ENCODE data around the gene PDGFRA.

DNA sequence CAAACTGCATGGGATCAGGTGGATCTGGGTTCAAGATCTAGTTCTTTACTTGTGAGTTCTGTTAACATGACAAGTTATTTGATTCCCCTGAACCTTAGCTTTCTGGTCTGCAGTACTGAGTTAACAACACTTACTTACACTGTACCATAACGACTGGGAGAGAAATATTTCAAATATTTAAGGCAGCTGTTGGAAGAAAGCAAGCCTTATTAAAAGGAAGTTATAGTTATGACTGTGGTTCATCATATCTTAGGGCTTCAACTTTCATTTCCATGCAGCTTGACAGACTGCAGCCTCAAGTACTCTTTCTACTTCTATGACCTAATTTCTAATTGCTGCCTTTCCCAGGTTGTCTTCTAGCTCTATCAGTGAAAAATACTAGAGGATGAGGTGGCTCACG lies 40.0 kb upstream of the PDGFRA start:
- TF ChIP-seq, protein P1, sequence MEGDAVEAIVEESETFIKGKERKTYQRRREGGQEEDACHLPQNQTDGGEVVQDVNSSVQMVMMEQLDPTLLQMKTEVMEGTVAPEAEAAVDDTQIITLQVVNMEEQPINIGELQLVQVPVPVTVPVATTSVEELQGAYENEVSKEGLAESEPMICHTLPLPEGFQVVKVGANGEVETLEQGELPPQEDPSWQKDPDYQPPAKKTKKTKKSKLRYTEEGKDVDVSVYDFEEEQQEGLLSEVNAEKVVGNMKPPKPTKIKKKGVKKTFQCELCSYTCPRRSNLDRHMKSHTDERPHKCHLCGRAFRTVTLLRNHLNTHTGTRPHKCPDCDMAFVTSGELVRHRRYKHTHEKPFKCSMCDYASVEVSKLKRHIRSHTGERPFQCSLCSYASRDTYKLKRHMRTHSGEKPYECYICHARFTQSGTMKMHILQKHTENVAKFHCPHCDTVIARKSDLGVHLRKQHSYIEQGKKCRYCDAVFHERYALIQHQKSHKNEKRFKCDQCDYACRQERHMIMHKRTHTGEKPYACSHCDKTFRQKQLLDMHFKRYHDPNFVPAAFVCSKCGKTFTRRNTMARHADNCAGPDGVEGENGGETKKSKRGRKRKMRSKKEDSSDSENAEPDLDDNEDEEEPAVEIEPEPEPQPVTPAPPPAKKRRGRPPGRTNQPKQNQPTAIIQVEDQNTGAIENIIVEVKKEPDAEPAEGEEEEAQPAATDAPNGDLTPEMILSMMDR (IDR thresholded peaks at IDR 0.05) = no peak
- no peak for TF ChIP-seq POLR2A (IDR thresholded peaks at IDR 0.05)

Measured in Peyer's patch (tissue), 4 donors.